Endothelial cell of umbilical vein (primary cell): ENCODE data around the gene PYROXD2. TPM values are rescaled to one million over a fixed set of nuclear protein-coding genes. Genes with fewer than 3 reads are reported as not detected.

ENCODE experiments used
- BruUV-seq: library from RNA; stranded (reverse); fragments of 400-500 nt; replicated peaks from 2 replicates; lab custom pipeline; 2021; lab: Mats Ljungman, UMichigan
- CTCF ChIA-PET: fragments of 300-600, 350-600 bp; sonication (Branson Sonifier 250); formaldehyde crosslinking; loops from one replicate; lab custom pipeline; 2021; ENCODE audit warnings: antibody characterized with exemption, inconsistent platforms; lab: Charles Lee
- POLR2A ChIA-PET: fragments of 300-600, 350-600 bp; sonication (Branson Sonifier 250); formaldehyde crosslinking; loops from one replicate; lab custom pipeline; 2021; ENCODE audit warnings: antibody characterized with exemption, inconsistent platforms; lab: Charles Lee
- DNase-seq: peaks from one replicate; pipeline ENCODE4 v3.0.0-alpha.2; 2011; ENCODE audit warnings: low read depth, low spot score
- FAIRE-seq: peaks from 2 replicates; lab custom pipeline; 2011; peaks lifted over from hg19 to GRCh38; lab: Jason Lieb, UNC
- H2AFZ ChIP-seq: 2 replicates; pipeline ENCODE4 v1.6.0; 2012; ENCODE audit warnings: low read depth, low read length, control low read depth, inconsistent platforms
- H3K27ac ChIP-seq: 2 replicates; pipeline ENCODE4 v1.5.1; 2011; ENCODE audit warnings: low read depth, mild to moderate bottlenecking, control low read depth, low read length, moderate library complexity; ENCODE audit not compliant: insufficient read depth
- H3K27me3 ChIP-seq, 2 experiments: 2 replicates each; pipeline versions ENCODE4 v1.6.0 to v1.6.1; 2011; ENCODE audit warnings: low read length in 2 of 2, mixed read lengths in 1 of 2; ENCODE audit not compliant: control insufficient read depth in 2 of 2, insufficient read depth in 2 of 2
- H3K36me3 ChIP-seq, 2 experiments: 2 replicates in 1 of 2; 3 replicates in 1 of 2; pipeline ENCODE4 v1.5.1; 2011; ENCODE audit warnings: low read length in 2 of 2, mild to moderate bottlenecking in 1 of 2, moderate library complexity in 1 of 2; ENCODE audit not compliant: control insufficient read depth in 2 of 2, insufficient read depth in 2 of 2; ENCODE audit errors: extremely low read depth in 1 of 2
- H3K4me1 ChIP-seq: 3 replicates; pipeline ENCODE4 v1.5.1; 2011; ENCODE audit warnings: mild to moderate bottlenecking, low read length; ENCODE audit not compliant: control insufficient read depth, insufficient read depth; ENCODE audit errors: extremely low read depth
- H3K4me2 ChIP-seq: 2 replicates; pipeline ENCODE4 v1.6.1; 2011; ENCODE audit warnings: low read length, control low read depth, mixed read lengths; ENCODE audit not compliant: insufficient read depth
- H3K4me3 ChIP-seq, 3 experiments: fragments of 200-600 bp in 1 of 3; sonication (generic), shearing (Covaris generic) in 1 of 3; replicated peaks in 1 of 3; 2 replicates each; pipeline ENCODE4 v1.5.1; 2011 to 2016; ENCODE audit warnings: control low read depth in 3 of 3, low read length in 3 of 3, mild to moderate bottlenecking in 2 of 3, inconsistent platforms in 1 of 3, low read depth in 1 of 3, moderate library complexity in 1 of 3; ENCODE audit not compliant: insufficient read depth in 1 of 3
- H3K79me2 ChIP-seq: 2 replicates; pipeline ENCODE4 v1.6.0; 2012; ENCODE audit warnings: low read length, inconsistent platforms; ENCODE audit not compliant: control insufficient read depth, insufficient read depth
- H3K9ac ChIP-seq: replicated peaks from 2 replicates; pipeline ENCODE3; 2011; ENCODE audit warnings: low read length, control low read depth; ENCODE audit not compliant: insufficient read depth; ENCODE audit errors: extremely low read depth
- H3K9me1 ChIP-seq: replicated peaks from 3 replicates; pipeline ENCODE4 v1.6.0; 2011; ENCODE audit warnings: mild to moderate bottlenecking, low read length; ENCODE audit not compliant: control insufficient read depth, insufficient read depth; ENCODE audit errors: extremely low read depth
- H3K9me3 ChIP-seq: replicated peaks from 2 replicates; pipeline ENCODE4 v1.5.1; 2012; ENCODE audit warnings: low read length, inconsistent platforms; ENCODE audit not compliant: control insufficient read depth, insufficient read depth
- H4K20me1 ChIP-seq: replicated peaks from 2 replicates; pipeline ENCODE3; 2011; ENCODE audit warnings: mild to moderate bottlenecking, low read length; ENCODE audit not compliant: control insufficient read depth, insufficient read depth; ENCODE audit errors: extremely low read depth
- CTCF ChIP-seq, 2 donors: IDR thresholded peaks; 1 replicate in 1 of 2; 2 replicates in 1 of 2; pipeline ENCODE4 v1.5.1; 2011; ENCODE audit warnings: low read length in 2 of 2, mild to moderate bottlenecking in 2 of 2, moderate library complexity in 2 of 2, control low read depth in 1 of 2, inconsistent platforms in 1 of 2, low read depth in 1 of 2; ENCODE audit not compliant: insufficient read depth in 1 of 2; ENCODE audit errors: extremely low read depth in 1 of 2
- FOS ChIP-seq: IDR thresholded peaks from 2 replicates; pipeline ENCODE4 v1.6.1; 2011; ENCODE audit warnings: mild to moderate bottlenecking, low read length, moderate library complexity, borderline replicate concordance; ENCODE audit not compliant: insufficient read depth
- GATA2 ChIP-seq: IDR thresholded peaks from 2 replicates; pipeline ENCODE4 v1.7.0; 2011; ENCODE audit warnings: low read depth, mild to moderate bottlenecking, moderate library complexity, mixed read lengths, low read length; ENCODE audit not compliant: insufficient read length, insufficient read depth
- JUN ChIP-seq: IDR thresholded peaks from 2 replicates; pipeline ENCODE4 v1.6.1; 2011; ENCODE audit warnings: borderline replicate concordance, low read depth; ENCODE audit not compliant: insufficient read length, insufficient read depth
- MAX ChIP-seq: IDR thresholded peaks from 2 replicates; pipeline ENCODE4 v1.6.1; 2011; ENCODE audit not compliant: insufficient read depth, insufficient read length
- MYC ChIP-seq: IDR thresholded peaks from one replicate; pipeline ENCODE4 v1.6.1; 2011; ENCODE audit warnings: mild to moderate bottlenecking, low read depth, low read length
- POLR2A ChIP-seq: IDR thresholded peaks from 2 replicates; pipeline ENCODE4 v1.6.1; 2012; ENCODE audit warnings: low read depth, mild to moderate bottlenecking, control low read depth, low read length
- POLR2AphosphoS5 ChIP-seq: IDR thresholded peaks from 2 replicates; pipeline ENCODE4 v1.6.1; 2012; ENCODE audit warnings: low read depth, mild to moderate bottlenecking, control low read depth, low read length, moderate library complexity; ENCODE audit not compliant: insufficient read depth
- dilution Hi-C: fragments of 300-500 bp; cut with MboI; formaldehyde crosslinking; loops from one replicate; pipeline ENCODE4 v1.15.0; 2019; ENCODE audit warnings: low sequenced_read_pairs; ENCODE audit not compliant: extremely low pct_ligation_motif_present
- intact Hi-C: fragments of 100-400 bp; cut with micrococcal nuclease; formaldehyde crosslinking; loops from one replicate; pipeline ENCODE4 v1.10.0; 2022
- polyA plus RNA-seq, 4 experiments: library from polyadenylated mRNA; depleted of rRNA in 3 of 4; stranded (reverse) in 3 of 4; unstranded in 1 of 4; fragments of >200 nt; gene quantifications; 2 replicates each; pipeline versions ENCODE4 v1.2.1 to v1.2.3, GENCODE V29; 2011 to 2012; ENCODE audit warnings: missing spikeins in 1 of 4
- total RNA-seq: library from RNA; stranded (reverse); gene quantifications from 2 replicates; pipeline ENCODE4 v1.2.3, GENCODE V29; 2021

PYROXD2 gene
- total and polyA plus RNA-seq, 2 donors (not counting 3 experiments of a cell fraction or from before 2014, with no cell fraction given), result 7.0 to 13.7 TPM

DNA sequence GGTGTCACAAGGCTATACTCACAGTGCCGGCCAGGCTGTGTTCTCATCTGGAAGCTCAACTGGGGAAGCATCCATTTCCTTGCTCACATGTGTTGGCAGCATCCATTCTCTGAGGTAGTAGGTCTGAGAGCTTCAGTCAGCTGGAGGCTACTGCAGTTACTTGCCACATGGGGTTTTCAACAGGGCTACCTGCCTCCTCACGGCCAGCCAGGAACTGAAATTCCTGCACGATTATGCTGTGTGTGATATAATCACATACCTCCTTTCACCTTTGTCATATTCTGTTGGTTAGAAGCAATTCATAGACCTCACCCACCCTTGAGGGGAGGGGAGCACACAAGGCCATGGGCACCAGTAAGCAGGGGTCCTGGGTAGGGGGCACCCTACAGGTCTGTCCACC, 37.4 kb downstream of the PYROXD2 start:
- no TSS peak for BruUV-seq
- CTCF ChIA-PET, result no interaction called here

More for the DNA sequence above, 37.4 kb downstream of the PYROXD2 start:
- dilution Hi-C loops, result no loop called here
- Histone ChIP-seq H3K4me1 (no peaks in the 10 kb centered on the region), H3K4me3 (no peak overlapping the region), H4K20me1 (no peaks in the 10 kb centered on the region), H3K9ac (no peak overlapping the region), H3K27me3 (peaks cover 0 to 7% of the 10 kb centered on the region in 2 experiments), H3K27ac (no peak overlapping the region), H2AFZ (no peak overlapping the region), H3K9me3 (no peaks in the 10 kb centered on the region), H3K4me2 (no peak overlapping the region), H3K79me2 (no peaks in the 10 kb centered on the region), H3K36me3 (no peaks in the 10 kb centered on the region), H3K9me1 (no peaks in the 10 kb centered on the region)
- intact Hi-C loops, result no loop called here
- POLR2A ChIA-PET, result no interaction called here
- TF ChIP-seq MYC, result no peak
- no peak for TF ChIP-seq FOS
- TF ChIP-seq CTCF (IDR thresholded peaks at IDR 0.05; ENCODE audit: extremely low read depth in 1 of 2, insufficient read depth in 1 of 2, low read depth in 1 of 2, low read length in 2 of 2), result no peak
- no peak for TF ChIP-seq POLR2AphosphoS5
- TF ChIP-seq JUN, result no peak
- TF ChIP-seq POLR2A, result no peak
- no peak for TF ChIP-seq GATA2
- no peak for TF ChIP-seq MAX
- DNase-seq (no peak), FAIRE-seq (no peak)
